Cerebellar nuclear complex (tissue), 1 donor: ENCODE measurements around the gene LPCAT3.
"Not testable (repeated sequence)": the region's sequence is repeated elsewhere in the genome, so short reads cannot be mapped to it uniquely, and the experiment has no call there.

ENCODE experiments used
- DNase-seq, 2 experiments: peaks; one replicate each; lab custom pipeline; 2025; lab: John Stamatoyannopoulos, UW

Gene LPCAT3

GRCh38 chr12:7037411-7037810 is 19.1 kb upstream of the LPCAT3 start:
- DNase-seq = not testable (repeated sequence)

GRCh38 chr12:7035463-7035862 is 17.2 kb upstream of the LPCAT3 start:
- no peak for DNase-seq

DNA sequence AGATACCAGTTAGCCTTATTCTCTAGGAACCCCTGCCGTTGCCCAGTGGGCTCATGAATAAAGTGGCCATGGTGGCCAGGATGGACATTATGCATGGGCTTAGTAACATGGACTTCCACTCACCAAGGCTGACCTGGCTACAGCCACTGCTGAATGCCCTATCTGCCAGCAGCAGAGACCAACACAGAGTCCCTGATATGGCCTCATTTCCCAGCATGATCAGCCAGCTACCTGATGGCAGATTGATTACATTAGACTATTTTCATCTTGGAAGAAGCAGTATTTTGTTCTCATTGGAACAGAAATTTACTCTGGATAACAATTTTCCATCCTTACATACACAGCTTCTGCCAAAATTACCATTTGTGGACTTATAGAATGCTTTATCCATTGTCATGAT is 16.2 kb upstream of the LPCAT3 start:
- no peak for DNase-seq

- no peak for DNase-seq
Measured at GRCh38 chr12:7032990-7033389, 14.7 kb upstream of the LPCAT3 start.

- DNase-seq = no peak
Measured at GRCh38 chr12:7031306-7031705, 13.0 kb upstream of the LPCAT3 start.

DNA sequence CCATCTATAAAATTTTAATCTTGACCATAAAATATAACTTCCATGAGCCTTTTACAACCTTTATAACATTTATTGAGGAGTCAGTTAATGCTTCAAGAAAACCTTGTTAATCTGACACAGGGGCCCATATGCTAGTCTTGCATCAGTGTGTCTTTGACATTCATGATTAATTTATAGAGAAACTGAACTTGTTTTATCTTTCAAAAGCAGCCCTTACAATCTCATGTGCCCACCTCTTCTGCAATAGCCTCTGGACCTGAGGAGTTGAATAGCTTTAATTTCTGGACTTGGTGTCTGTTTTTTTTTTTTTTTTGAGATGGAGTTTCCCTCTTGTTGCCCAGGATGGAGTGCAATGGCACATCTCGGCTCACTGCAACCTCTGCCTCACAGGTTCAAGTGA is 8.6 kb upstream of the LPCAT3 start:
- DNase-seq = no peak

DNA sequence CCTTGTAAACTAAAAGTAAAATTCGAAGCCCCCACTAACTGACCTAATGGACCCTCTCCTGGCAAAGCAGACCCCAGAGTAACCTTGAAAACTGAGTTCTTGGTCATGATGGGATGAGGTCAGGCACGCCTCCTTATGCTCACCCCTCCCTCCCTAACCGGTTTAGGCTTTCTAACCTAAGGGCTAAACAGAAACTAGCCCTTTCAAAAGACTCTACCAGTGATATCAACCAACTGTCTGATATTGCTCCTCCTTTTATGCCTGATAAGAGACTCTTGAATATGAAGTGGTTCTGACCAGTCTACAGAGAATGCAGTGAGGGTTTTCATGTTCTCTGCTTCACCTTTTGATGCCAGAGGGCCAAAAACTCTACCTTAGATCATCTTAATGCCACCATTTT is 4.8 kb upstream of the LPCAT3 start:
- no peak for DNase-seq

DNA sequence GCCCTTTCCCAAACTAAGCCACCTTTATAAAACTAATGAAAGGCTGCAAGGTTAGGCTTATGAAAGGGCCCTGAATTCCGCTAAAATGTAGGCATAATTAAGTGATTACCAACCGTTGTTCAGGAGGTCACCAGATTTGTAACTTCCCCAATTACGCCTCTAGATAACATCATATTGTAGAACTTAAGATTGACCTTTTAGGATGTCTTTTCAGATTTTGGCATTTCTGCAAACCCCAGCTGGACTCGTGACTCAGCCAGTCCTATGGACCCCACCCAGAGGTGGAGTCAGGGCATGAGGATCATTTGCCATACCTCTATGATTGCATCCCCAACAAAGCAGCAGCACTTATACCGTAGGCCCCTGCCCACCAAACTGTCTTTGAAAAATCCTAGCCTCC is 3.7 kb upstream of the LPCAT3 start:
- no peak for DNase-seq

DNA sequence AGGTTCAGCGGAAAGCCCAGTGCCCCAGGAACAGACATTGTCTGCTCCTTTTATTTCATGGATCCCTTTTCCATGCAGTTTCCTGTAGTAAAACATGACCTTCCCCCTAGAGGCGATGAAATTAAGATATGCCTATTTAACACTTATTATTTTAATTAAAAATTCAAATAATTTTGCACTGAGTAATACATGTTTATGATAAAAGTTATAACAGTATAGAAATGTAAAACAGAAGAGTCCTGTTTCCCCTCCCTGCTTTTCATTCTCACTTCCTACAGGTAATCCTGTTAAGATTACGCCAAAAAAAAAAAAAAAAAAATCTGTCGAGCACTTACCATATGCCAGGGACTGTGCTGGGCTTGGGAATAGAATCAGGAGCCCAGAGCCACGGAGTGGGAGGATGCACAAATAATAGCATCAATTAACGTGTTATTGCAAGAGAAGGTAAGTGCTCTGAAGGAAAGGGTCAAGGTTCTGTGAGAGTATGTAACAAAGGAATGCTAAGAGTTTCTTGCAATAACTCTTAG is 830 bp upstream of the LPCAT3 start:
- no peak for DNase-seq

DNA sequence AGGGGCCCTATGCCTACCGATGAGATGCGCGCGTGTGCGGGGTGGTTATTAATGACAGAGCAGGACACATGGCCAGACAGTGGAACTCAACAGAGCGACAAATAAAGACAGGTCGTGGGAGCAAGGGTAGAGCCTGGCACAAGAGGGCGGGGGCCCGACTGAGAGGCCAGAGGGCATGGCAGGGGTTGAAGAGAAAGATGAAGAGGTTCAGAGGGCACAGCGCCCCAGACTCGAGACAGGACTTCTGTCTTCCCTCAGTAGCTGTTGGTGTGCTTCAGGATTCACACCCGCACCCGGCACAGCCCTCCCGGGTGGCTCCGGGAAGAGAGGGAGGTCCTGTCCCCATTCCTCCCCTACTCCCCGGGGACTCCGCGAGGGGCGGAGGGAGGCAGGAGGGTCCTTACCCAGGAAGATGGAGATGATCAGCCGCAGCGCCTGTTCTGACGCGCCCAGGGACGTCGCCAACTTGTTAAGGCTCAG is 366 bp downstream of the LPCAT3 start:
- DNase-seq = no peak

DNA sequence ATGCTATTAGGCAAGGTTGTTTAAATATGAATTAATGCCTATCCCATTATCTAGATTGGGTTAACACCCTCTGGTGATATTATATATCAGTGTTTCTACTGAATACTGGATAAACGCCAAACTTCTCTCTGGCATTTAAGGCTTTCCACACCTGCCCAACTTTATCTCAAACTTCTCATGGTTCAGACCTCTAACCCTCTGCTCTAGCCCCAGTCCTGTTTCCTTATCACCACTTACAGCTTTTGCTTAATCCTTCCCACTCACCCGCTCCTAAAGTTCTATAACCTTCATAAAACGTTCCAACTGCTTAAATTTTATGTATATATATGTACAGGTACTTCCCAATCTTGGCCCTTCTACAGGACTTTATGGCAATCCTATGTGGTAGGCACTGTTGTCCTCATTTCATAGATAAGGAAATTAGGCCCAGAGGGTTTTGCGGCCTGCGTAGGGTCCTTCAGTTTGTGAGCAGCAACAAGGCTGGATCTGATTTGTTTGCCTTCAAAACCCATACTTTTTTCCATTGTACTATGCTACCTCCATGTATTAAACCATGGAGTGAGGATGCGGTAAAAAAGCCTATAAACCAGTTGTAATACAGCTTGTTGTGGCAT is 1.2 kb downstream of the LPCAT3 start:
- DNase-seq = no peak

DNA sequence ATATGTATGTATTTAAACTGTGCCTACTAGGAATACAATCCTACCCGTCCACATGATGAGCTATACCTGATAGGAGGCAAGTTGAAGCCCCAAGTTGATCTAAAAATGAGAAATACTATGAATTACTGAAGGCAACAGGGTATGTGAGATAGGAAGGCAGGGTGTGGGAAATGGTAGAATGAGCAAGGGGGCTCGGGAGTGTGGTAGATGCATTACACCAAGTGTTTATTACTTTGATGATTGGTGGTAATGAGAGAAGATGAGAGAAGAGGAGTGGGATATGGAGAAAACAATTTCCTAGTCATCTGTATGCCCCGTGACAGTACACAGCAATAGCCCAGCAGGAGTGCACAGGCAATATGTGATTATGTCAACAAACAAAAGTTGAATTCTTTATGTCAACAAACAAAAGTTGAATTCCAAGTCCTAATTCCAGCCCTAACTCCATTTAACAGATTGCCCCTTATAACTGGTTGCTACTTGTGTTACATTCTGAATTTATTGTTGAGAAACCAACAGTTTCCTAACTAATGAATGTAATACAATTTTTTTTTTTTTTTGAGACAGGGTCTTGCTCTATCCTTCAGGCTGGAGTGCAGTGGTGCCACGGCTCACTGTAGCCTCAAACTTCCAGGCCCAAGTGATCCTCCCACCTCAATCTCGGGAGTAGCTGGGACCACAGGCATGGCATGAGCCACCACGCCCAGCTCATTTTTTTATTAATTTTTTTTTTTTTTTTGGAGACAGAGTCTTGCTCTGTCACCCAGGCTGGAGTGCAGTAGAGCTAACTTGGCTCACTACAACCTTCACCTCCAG is 2.5 kb downstream of the LPCAT3 start:
- no peak for DNase-seq

GRCh38 chr12:7013101-7013500 is 5.2 kb downstream of the LPCAT3 start:
- DNase-seq = no peak

GRCh38 chr12:7012024-7012607 is 6.2 kb downstream of the LPCAT3 start:
- DNase-seq = peak; percentile 55 to 84

- DNase-seq = not testable (repeated sequence)
Measured at GRCh38 chr12:7011398-7011797, 6.9 kb downstream of the LPCAT3 start.

GRCh38 chr12:7009512-7009911 is 8.8 kb downstream of the LPCAT3 start:
- no peak for DNase-seq

DNA sequence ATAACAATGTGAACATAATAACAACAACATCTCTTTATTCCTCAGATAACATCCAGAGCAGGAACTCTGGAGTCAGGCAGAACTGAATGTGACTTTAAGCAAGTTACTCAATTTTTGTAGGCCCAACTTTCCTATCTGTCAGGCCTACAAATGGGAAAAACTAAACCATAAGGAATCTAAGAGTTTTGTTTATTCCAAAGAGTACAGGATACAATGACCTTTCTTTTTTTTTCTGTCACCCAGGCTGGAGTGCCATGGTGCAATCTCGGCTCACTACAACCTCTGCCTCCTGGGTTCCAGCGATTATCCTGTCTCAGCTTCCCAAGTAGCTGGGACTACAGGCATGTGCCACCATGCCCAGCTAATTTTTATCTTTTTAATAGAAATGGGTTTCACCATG is 9.4 kb downstream of the LPCAT3 start:
- no peak for DNase-seq

GRCh38 chr12:7006639-7007038 is 11.6 kb downstream of the LPCAT3 start:
- no peak for DNase-seq

- no peak for DNase-seq
Measured at GRCh38 chr12:7005311-7005710, 13.0 kb downstream of the LPCAT3 start.

GRCh38 chr12:7004840-7005239 is 13.4 kb downstream of the LPCAT3 start:
- DNase-seq = no peak

DNA sequence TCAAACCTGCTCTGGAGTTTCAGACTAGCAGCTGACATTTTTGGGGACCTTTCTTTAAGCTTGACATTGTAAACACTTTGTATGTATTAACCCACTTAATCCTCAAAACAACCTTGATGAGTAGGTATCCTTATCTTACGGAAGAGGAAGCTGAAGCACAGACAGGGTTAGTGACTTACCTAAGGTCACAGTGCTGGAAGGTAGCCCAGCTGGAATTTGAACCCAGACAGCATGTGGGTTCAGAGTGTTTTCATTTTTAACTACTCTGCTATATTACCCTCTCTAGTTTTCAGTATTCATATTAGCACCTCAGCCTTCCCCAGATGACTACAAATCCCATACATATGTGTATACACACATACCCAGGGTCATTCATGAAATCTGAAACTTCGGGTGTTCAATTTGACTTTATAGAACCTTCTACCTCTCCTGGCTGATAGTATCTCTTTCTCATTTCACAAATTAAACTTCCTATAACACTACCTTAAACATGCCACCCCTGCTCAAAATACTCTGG is 13.9 kb downstream of the LPCAT3 start:
- DNase-seq = no peak

DNA sequence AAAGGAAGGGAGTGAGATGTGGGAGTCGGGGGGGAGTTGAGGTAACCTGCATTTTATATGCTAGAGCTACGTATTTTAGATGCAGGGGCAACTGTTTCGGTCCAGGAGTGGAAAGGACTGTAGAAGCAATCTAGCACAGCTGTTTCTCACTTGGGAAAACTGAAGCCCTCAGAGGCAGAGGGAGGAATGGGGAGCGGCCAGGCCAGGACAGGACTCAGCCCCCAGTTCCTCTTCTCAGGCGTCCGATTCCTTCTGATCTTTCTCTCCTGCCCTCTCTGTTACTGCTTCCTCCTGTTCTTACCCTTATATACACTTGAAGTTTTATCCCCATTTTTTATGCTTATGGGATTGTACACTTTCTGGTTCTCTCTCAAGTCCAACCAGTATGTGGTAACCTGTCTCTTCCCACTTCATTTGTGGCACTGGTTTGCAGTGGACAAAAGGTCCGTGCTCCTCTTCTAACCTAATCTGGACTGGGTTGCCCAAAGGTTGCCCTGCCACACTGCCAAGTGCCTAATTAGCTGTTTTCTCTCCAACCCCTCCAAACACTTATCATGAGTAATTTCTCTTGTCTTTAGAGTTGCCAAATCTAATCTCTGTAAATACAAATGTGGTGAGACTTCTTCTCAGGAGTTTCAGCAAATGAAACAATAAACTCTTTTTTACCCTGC is 16.2 kb downstream of the LPCAT3 start:
- no peak for DNase-seq
